GM12892 (cell line): ENCODE results near the gene RTN4R.

Experiments
- DNase-seq: peaks from one replicate; pipeline ENCODE4 v3.0.0; 2011; ENCODE audit not compliant: insufficient read length
- FAIRE-seq: peaks from 2 replicates; lab custom pipeline; 2011; peaks lifted over from hg19 to GRCh38; lab: Jason Lieb, UNC
- POLR2A ChIP-seq: IDR thresholded peaks from 2 replicates; pipeline ENCODE4 v1.6.1; 2011; ENCODE audit warnings: low read depth, low read length, control low read depth
- POLR2AphosphoS5 ChIP-seq: IDR thresholded peaks from 2 replicates; pipeline ENCODE4 v1.6.1; 2011; ENCODE audit warnings: low read depth, low read length, control low read depth
- TAF1 ChIP-seq: IDR thresholded peaks from 2 replicates; pipeline ENCODE4 v1.6.1; 2011; ENCODE audit warnings: low read depth, mild to moderate bottlenecking, control low read depth, low read length, borderline replicate concordance

The RTN4R gene

GRCh38 chr22:20230777-20231420, 37.2 kb downstream of the RTN4R start:
- DNase-seq (no peak), FAIRE-seq (no peak)
- TF ChIP-seq POLR2AphosphoS5, result no peak
- TF ChIP-seq POLR2A, result no peak
- TF ChIP-seq TAF1, result no peak

GRCh38 chr22:20229916-20230775, 38.0 kb downstream of the RTN4R start:
- TF ChIP-seq POLR2AphosphoS5 (no peak), POLR2A (no peak), TAF1 (no peak)
- FAIRE-seq, result no peak
- no peak for DNase-seq

DNA sequence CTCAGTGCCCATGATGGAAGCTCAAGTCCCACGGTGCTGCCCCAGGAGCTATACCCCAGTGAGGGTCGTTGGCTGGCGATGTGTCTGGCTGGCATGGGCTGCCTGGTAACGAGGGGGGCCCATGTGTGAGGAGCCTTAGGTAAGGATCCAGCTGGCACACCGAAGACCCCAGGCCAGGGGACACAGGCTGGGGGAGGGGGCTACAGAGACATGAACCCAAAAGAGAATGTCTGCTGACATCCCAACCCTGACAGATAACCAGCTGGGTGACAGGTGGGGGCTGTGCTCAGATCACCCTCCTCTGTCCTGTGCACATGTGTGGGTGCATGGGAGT, 39.2 kb downstream of the RTN4R start:
- no peak for DNase-seq
- no peak for FAIRE-seq
- TF ChIP-seq POLR2AphosphoS5 (no peak), POLR2A (no peak), TAF1 (no peak)

GRCh38 chr22:20228055-20228938, 39.8 kb downstream of the RTN4R start:
- TF ChIP-seq POLR2AphosphoS5 (no peak), POLR2A (no peak), TAF1 (no peak)
- no peak for FAIRE-seq

DNA sequence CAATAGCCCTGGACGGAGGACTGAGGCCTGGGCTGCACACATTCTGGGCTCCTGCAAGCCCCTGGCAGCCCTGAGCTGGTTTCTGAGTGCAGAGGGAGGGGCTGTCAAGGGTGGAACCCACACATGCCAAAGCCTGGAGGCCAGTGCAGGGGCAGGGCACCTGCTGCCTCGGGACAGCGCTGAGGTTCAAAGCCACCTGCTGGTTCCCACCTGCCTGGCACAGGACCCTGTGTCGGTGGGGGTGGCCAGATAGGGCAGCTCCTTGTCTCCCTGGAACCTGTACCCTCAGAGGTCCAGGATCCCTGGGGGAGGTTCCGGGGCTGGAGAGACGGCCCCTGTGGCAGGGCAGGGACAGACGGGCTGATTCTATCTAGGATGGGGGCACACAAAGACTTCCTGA, 40.8 kb downstream of the RTN4R start:
- no peak for FAIRE-seq
- no peak for TF ChIP-seq POLR2A
- TF ChIP-seq TAF1, result no peak
- no peak for TF ChIP-seq POLR2AphosphoS5
- no peak for DNase-seq

More at GRCh38 chr22:20228055-20228938, 39.8 kb downstream of the RTN4R start:
- no peak for DNase-seq

DNA sequence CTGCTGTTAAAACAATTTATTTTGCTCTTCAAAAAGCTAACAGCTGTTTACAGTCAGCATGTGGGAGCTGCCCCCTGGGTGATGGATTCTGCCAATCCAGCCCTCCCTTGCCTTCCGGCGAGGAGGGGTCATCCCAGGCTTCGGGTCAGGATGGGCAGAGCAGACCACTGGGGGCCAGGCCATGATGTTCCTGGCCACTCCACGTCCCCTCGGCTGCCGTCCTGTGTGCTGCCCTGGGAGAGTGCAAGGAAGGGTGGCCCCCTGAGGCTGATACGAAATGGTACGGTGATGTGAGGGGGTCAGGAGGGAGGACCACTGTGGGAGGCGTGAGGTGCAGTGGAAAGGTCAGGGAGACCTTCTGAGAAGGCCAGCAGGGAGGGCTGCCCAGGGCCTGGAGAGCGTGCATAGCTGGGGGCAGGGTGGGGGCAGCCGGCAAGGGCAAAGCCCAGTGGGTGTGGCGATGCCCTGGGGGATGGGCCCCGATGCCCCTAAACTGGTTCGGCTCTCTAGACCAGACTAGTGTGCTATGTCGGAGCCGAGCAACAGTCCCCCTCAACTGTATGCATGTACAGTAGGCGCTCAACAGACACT, 41.3 kb downstream of the RTN4R start:
- TF ChIP-seq POLR2AphosphoS5 (no peak), TAF1 (no peak), POLR2A (no peak)
- no peak for FAIRE-seq
- DNase-seq, result no peak

DNA sequence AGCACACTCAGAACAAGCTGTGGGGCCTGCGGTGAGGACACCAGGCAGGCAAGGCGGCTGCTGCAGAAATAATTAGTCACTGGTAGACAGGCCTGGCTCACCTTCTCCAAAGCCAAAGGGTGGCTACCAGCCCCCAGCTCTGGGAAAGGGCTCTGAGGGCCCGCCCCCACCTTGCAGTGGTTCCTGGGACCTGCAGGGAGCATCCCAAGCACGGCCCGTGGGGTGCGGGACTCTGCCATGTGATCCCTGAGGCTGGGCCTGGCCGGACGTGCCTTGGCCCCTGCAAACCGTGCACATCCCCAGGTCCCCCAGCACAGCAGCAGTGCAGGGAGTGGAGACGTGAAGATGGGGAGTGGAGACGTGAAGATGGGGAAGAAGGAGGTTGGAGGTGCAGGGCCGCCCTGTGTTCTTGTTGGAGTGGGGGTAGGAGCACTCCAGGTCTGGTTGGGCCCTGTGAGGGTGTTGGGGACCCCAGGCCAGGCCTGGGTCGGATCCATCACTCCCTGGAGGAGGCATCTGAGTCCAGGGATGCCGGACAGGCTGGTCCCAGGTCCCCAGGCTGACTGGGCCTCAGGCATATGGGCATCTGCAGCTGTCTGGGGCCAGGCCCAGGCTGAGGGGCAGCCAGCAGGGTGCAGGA, 41.9 kb downstream of the RTN4R start:
- DNase-seq (no peak), FAIRE-seq (no peak)
- no peak for TF ChIP-seq POLR2A
- TF ChIP-seq POLR2AphosphoS5, result no peak
- no peak for TF ChIP-seq TAF1

- no peak for FAIRE-seq
Measured at GRCh38 chr22:20225693-20225966, 42.5 kb downstream of the RTN4R start.

DNA sequence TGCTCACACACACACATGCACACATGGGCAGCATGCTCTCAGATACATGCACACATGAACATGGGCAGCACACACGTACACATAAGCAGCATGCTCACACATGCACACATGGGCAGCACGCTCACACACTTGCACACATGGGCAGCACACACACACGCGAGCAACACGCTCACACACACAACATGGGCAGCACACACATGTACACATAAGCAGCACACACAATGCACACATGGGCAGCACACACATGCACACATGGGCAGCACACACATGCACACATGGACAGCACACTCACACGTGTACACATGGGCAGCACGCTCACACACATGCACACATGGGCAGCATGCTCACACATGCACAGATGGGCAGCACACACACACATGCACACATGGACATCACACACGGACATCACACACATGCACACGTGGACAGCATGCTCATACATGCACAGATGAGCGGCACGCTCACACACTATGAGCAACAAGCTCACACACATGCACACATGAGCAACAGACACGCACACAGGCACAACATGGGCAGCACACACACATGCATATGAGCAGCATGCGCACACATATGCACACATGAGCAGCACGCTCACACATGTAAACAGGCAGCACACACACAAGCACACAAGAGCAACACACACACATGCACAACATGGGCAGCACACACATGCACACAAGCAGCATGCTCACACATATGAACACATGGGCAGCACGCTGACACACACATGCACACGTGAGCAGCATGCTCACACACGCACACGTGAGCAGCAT, 43.0 kb downstream of the RTN4R start:
- DNase-seq (no peak), FAIRE-seq (no peak)
- TF ChIP-seq TAF1, result no peak
- no peak for TF ChIP-seq POLR2AphosphoS5
- no peak for TF ChIP-seq POLR2A

More at GRCh38 chr22:20225693-20225966, 42.5 kb downstream of the RTN4R start:
- no peak for DNase-seq
- TF ChIP-seq POLR2A, result no peak
- no peak for TF ChIP-seq POLR2AphosphoS5
- TF ChIP-seq TAF1, result no peak

- FAIRE-seq, result no peak
- TF ChIP-seq POLR2A (no peak), POLR2AphosphoS5 (no peak)
- no peak for DNase-seq
Measured at GRCh38 chr22:20224256-20224626, 43.9 kb downstream of the RTN4R start.
